KBM-7 (cell line): ENCODE data around the gene SAMD5.

Experiments
- DNase-seq: peaks from one replicate; pipeline ENCODE4 v3.0.0-alpha.2; 2015
- in situ Hi-C: fragments of 300-500 bp; cut with MboI; formaldehyde crosslinking; loops from 2 replicates; pipeline ENCODE4 v1.14.3; 2020; ENCODE audit warnings: low sequenced_read_pairs, low pct_unique_long_range_greater_than_20kb, mixed read lengths

Gene SAMD5

GRCh38 chr6:147560670-147561069, 52.2 kb downstream of the SAMD5 start:
- no peak for DNase-seq
- in situ Hi-C loops, result no loop called here

- DNase-seq, result no peak
- in situ Hi-C loops, result no loop called here
These were observed 53.2 kb downstream of the SAMD5 start for GRCh38 chr6:147561726-147562125.

DNA sequence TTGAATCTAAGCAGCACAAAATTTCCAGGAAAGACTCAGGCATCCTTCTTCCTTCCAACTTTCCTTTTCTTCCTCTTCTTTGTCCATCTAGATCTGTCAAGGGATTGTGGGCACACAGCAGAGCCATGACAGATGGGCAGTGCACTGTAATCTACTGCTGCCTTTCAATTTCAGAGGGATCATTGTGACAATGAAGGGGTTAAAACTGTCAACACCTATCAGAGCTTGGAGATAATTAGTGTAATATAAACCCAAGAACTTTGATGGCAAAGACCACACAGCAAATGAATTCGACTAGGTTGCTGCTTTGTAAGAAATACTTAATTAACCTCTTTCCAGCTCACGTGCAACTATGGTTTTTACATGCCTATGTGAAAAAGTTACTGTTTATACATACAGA, 55.0 kb downstream of the SAMD5 start:
- in situ Hi-C loops, result no loop called here
- DNase-seq, result no peak

GRCh38 chr6:147564556-147564955, 56.1 kb downstream of the SAMD5 start:
- DNase-seq, result no peak
- in situ Hi-C loops, result no loop called here

DNA sequence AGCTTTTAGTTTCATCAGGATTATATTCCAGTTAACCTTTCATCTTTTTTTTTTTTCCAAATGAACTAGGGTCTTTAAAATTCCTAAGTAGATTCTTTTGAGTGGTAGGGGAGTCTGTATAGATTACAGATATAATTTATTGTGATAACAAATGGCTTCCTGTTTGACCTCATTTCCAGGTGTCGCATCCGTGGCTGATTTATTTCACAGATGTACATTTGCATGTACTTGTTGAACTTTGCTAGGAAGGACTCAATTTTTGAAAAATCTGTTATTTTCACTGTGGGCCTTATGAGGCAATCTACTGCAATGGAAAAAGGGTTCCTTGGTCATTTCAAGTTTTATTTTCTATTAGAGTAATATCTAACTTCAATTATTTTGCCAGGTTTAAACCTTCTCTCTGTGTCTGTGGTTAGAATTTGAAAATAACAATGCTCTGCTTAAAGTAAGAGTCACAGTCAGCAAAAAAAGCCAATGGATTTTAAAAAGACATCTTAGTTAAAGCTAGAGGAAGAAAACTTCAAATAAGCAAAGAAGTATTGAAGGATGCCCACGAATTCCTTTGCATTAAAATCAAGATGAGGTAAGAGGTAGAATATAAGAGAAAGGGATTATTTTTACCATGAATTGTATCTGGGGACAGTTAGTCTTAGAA, 57.9 kb downstream of the SAMD5 start:
- DNase-seq, result no peak
- in situ Hi-C loops, result no loop called here

GRCh38 chr6:147567141-147567805, 58.8 kb downstream of the SAMD5 start:
- DNase-seq, result no peak
- in situ Hi-C loops, result no loop called here

GRCh38 chr6:147569788-147570187, 61.3 kb downstream of the SAMD5 start:
- in situ Hi-C loops, result no loop called here
- DNase-seq, result no peak

DNA sequence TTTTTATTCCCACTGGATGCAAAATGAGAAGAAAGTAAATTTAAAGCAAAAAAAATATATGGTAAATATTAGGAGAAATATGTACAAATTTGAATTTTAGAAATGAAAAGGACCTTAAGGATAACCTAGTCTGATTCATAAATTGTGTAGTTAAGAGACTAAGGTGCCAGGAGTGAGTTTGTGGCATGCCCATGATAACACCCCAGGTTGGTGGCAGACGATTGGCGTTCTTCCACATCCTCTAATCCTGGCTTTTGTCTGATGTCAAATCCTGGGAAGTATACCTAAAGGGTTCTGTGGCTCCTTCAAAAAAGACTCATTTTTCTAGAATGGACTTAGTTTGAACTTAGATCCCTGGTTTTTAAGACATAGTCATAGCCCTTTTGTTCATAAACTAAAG, 62.2 kb downstream of the SAMD5 start:
- in situ Hi-C loops, result no loop called here
- no peak for DNase-seq

GRCh38 chr6:147577488-147577887, 69.0 kb downstream of the SAMD5 start:
- in situ Hi-C loops, result no loop called here

DNA sequence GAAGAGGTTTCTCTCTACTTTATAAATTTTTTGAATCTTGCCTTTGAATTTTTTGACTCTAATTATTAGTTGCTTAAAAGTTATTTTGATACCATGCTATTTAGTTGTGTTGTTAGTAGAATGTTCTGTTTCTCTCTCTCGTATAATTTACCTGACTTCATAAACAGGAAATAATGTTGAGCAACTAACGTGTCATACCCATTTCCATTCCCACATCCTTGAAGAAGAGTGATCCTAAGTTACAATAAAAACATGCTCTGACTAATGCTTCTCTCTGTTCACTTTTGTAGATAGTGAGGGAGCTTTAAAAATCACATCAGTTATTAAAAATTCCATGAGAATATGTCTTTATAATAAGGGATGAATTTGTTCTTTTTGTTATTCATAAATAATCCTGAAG, 69.7 kb downstream of the SAMD5 start:
- no peak for DNase-seq

More at GRCh38 chr6:147577488-147577887, 69.0 kb downstream of the SAMD5 start:
- DNase-seq, result no peak

GRCh38 chr6:147578883-147579282, 70.4 kb downstream of the SAMD5 start:
- no peak for DNase-seq
- in situ Hi-C loops, result no loop called here

More for the DNA sequence above, 69.7 kb downstream of the SAMD5 start:
- in situ Hi-C loops, result no loop called here

GRCh38 chr6:147579667-147580066, 71.2 kb downstream of the SAMD5 start:
- no peak for DNase-seq
- in situ Hi-C loops, result no loop called here

DNA sequence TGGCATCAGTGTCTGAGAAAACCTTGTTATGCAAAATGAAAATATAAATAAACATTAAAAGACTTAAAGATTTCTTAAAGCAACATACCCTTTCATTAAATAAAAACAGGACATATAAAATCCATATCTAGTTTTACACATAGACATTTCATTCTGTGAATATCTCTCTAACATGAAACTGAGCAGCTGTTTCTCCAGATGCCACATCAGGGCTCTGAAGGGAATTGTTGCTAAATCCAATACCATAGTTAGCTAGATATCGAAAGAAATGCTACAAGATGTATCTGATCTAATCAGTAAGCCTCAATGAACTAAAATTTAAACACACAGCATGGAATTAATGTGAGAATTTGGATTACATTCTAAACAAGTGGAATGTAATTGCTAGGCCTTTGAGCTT, 74.5 kb downstream of the SAMD5 start:
- in situ Hi-C loops, result no loop called here
- no peak for DNase-seq

DNA sequence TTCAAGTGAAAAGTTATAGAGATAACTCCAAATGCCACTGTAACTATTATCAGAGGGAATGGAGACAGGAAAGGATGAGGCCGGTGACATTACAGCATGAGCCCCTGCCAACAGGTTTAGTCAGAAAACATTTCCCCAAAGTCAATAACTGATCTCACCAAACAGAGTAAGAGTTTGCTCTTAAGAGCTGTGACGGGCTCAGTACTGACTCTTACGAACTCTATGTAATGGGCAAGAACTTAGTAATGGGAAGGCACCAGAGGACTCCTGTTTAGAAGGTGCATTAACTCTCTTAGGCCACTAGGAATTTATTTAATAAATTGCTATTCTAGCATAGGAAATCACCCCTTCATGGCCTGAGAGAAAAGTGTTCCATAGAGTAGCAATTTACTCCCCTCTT, 76.8 kb downstream of the SAMD5 start:
- in situ Hi-C loops, result no loop called here
- DNase-seq, result no peak

- no peak for DNase-seq
- in situ Hi-C loops, result no loop called here
These were observed 77.6 kb downstream of the SAMD5 start for GRCh38 chr6:147586044-147586443.

GRCh38 chr6:147587907-147588306, 79.4 kb downstream of the SAMD5 start:
- in situ Hi-C loops, result no loop called here
- DNase-seq, result no peak

GRCh38 chr6:147588469-147588868, 80.0 kb downstream of the SAMD5 start:
- DNase-seq, result no peak

DNA sequence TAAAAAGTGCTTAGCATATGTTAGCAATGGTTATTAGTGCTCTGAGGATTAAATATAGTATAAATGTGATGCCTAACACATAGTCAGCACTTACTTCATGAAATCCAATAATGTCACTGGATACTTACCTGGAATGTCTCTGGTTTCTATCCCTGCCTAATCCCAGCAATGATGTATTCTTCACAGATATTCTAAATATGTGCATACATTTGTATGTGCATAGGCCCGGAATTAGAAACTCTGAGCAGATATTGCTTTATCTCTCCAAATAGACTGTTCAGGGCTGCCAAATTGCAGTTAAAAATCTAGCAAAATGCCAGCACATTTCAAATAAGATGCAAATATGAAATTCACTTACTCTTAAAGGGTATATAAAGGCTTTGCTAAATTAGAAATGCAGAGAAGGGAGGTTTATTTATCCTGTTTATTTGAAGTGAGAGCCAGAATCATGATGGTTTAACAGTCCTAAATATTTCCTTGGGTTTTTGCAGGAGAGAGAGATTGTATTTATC, 81.3 kb downstream of the SAMD5 start:
- no peak for DNase-seq
- in situ Hi-C loops, result no loop called here

More at GRCh38 chr6:147588469-147588868, 80.0 kb downstream of the SAMD5 start:
- in situ Hi-C loops, result no loop called here

GRCh38 chr6:147595961-147596360, 87.5 kb downstream of the SAMD5 start:
- no peak for DNase-seq
- in situ Hi-C loops, result no loop called here

GRCh38 chr6:147603392-147604081, 95.0 kb downstream of the SAMD5 start:
- no peak for DNase-seq
- in situ Hi-C loops, result no loop called here
